GM18870 (cell line): ENCODE data around the gene RREB1.

Experiments used
- ATAC-seq: cut with Tn5 transposase; IDR thresholded peaks from one replicate; pipeline ENCODE4 v1.9.1; 2021; ENCODE audit warnings: moderate library complexity; ENCODE audit not compliant: unreplicated experiment

The RREB1 gene

GRCh38 chr6:7107578-7108195 is at the start of gene RREB1:
Gene RREB1, plus strand, starts transcription at chr6:7107961. Its CDS starts 73,951 bp downstream, at chr6:7181912.
- no peak for ATAC-seq

- no peak for ATAC-seq
Measured at GRCh38 chr6:7058250-7058923, 49.4 kb upstream of the RREB1 start.

- no peak for ATAC-seq
Measured at GRCh38 chr6:7060769-7061516, 46.8 kb upstream of the RREB1 start.

GRCh38 chr6:7062451-7063162 is 45.2 kb upstream of the RREB1 start:
- no peak for ATAC-seq

GRCh38 chr6:7067305-7067704 is 40.5 kb upstream of the RREB1 start:
- ATAC-seq: no peak

- ATAC-seq: no peak
Measured at GRCh38 chr6:7071405-7071804, 36.4 kb upstream of the RREB1 start.

GRCh38 chr6:7073082-7073820 is 34.5 kb upstream of the RREB1 start:
- no peak for ATAC-seq

GRCh38 chr6:7073821-7074525 is 33.8 kb upstream of the RREB1 start:
- peak; percentile 86 for ATAC-seq

- no peak for ATAC-seq
Measured at GRCh38 chr6:7074870-7075269, 32.9 kb upstream of the RREB1 start.

GRCh38 chr6:7075341-7076000 is 32.3 kb upstream of the RREB1 start:
- no peak for ATAC-seq

GRCh38 chr6:7077856-7078255 is 29.9 kb upstream of the RREB1 start:
- no peak for ATAC-seq

GRCh38 chr6:7078856-7079255 is 28.9 kb upstream of the RREB1 start:
- no peak for ATAC-seq

- ATAC-seq: no peak
Measured at GRCh38 chr6:7080311-7080710, 27.4 kb upstream of the RREB1 start.

- ATAC-seq: peak; percentile 39
Measured at GRCh38 chr6:7085911-7086310, 21.9 kb upstream of the RREB1 start.

GRCh38 chr6:7086488-7086887 is 21.3 kb upstream of the RREB1 start:
- peak; percentile 48 for ATAC-seq

- ATAC-seq: no peak
Measured at GRCh38 chr6:7087066-7087465, 20.7 kb upstream of the RREB1 start.

- peak; percentile 44 for ATAC-seq
Measured at GRCh38 chr6:7087491-7087979, 20.2 kb upstream of the RREB1 start.

- ATAC-seq: no peak
Measured at GRCh38 chr6:7088076-7088742, 19.6 kb upstream of the RREB1 start.

- no peak for ATAC-seq
Measured at GRCh38 chr6:7098993-7099392, 8.8 kb upstream of the RREB1 start.
